HEK293 (cell line): Measurements from ENCODE around the gene TBC1D22A.

Experiments
- CTCF ChIA-PET: fragments of 350-600 bp; formaldehyde crosslinking; extraction: SDS; loops from one replicate; lab custom pipeline; 2021; ENCODE audit warnings: antibody characterized with exemption; lab: Yijun Ruan, JAX
- POLR2A ChIA-PET: fragments of 300-600 bp; formaldehyde crosslinking; extraction: SDS; loops from one replicate; lab custom pipeline; 2020; ENCODE audit warnings: antibody characterized with exemption, inconsistent platforms; lab: Yijun Ruan, JAX
- H3K27ac ChIP-seq: fragments of 200-500 bp; sonication (Bioruptor generic); 2 replicates; pipeline ENCODE4 v1.5.1; 2014; ENCODE audit warnings: low read depth, low read length, control low read depth, inconsistent platforms; ENCODE audit errors: extremely low read depth
- H3K36me3 ChIP-seq, 2 experiments: fragments of 200-500 bp in 1 of 2; sonication (Bioruptor generic) in 1 of 2; 1 replicate in 1 of 2; 2 replicates in 1 of 2; pipeline ENCODE4 v1.5.1; 2014 to 2017; ENCODE audit warnings: inconsistent platforms in 2 of 2, low read length in 2 of 2; ENCODE audit not compliant: control insufficient read depth in 2 of 2, insufficient read depth in 1 of 2
- H3K4me1 ChIP-seq: fragments of 200-500 bp; sonication (Bioruptor generic); 2 replicates; pipeline ENCODE4 v1.5.1; 2014; ENCODE audit warnings: mild to moderate bottlenecking, low read length, inconsistent platforms; ENCODE audit not compliant: control insufficient read depth, insufficient read depth
- H3K4me3 ChIP-seq: 2 replicates; pipeline ENCODE4 v1.5.1; 2011; ENCODE audit warnings: low read depth, mild to moderate bottlenecking, control low read depth, low read length, moderate library complexity
- H3K9me3 ChIP-seq: fragments of 200-500 bp; sonication (Bioruptor generic); 2 replicates; pipeline ENCODE4 v1.5.1; 2014; ENCODE audit warnings: low read depth, low read length, inconsistent platforms; ENCODE audit not compliant: control insufficient read depth, insufficient read depth
- KLF1 ChIP-seq: fragments of 450-650 bp; formaldehyde crosslinking; IDR thresholded peaks from 2 replicates; pipeline ENCODE4 v1.5.1; 2016; ENCODE audit warnings: missing biosample characterization, missing genetic modification characterization
- OVOL3 ChIP-seq: fragments of 450-650 bp; formaldehyde crosslinking; IDR thresholded peaks from 2 replicates; pipeline ENCODE4 v1.5.1; 2016; ENCODE audit warnings: missing biosample characterization, missing genetic modification characterization
- PRDM1 ChIP-seq: fragments of 450-650 bp; formaldehyde crosslinking; IDR thresholded peaks from 2 replicates; pipeline ENCODE4; 2016; ENCODE audit warnings: missing biosample characterization, missing genetic modification characterization
- ZBTB11 ChIP-seq: fragments of 450-650 bp; formaldehyde crosslinking; conservative IDR thresholded peaks from 2 replicates; pipeline ENCODE4 v1.5.1; 2016; ENCODE audit warnings: low read depth, missing biosample characterization, missing genetic modification characterization
- ZNF133 ChIP-seq: fragments of 450-650 bp; formaldehyde crosslinking; IDR thresholded peaks from 2 replicates; pipeline ENCODE4 v1.5.1; 2016; ENCODE audit warnings: missing biosample characterization, missing genetic modification characterization
- ZNF148 ChIP-seq: fragments of 450-650 bp; formaldehyde crosslinking; IDR thresholded peaks from 2 replicates; pipeline ENCODE4 v1.5.0; 2017; ENCODE audit warnings: missing biosample characterization, missing genetic modification characterization, borderline replicate concordance
- ZNF155 ChIP-seq: fragments of 450-650 bp; formaldehyde crosslinking; IDR thresholded peaks from 2 replicates; pipeline ENCODE4 v1.5.1; 2016; ENCODE audit warnings: missing biosample characterization, missing genetic modification characterization
- ZNF416 ChIP-seq: fragments of 450-650 bp; formaldehyde crosslinking; IDR thresholded peaks from 2 replicates; pipeline ENCODE4 v1.5.1; 2016; ENCODE audit warnings: missing biosample characterization, missing genetic modification characterization
- ZNF433 ChIP-seq: fragments of 450-650 bp; formaldehyde crosslinking; IDR thresholded peaks from 2 replicates; pipeline ENCODE4 v1.5.1; 2016; ENCODE audit warnings: missing biosample characterization, missing genetic modification characterization, low read depth
- ZNF558 ChIP-seq: fragments of 450-650 bp; formaldehyde crosslinking; IDR thresholded peaks from 2 replicates; pipeline ENCODE4 v1.5.1; 2016; ENCODE audit warnings: missing biosample characterization, missing genetic modification characterization
- ZNF621 ChIP-seq: fragments of 450-650 bp; formaldehyde crosslinking; IDR thresholded peaks from 2 replicates; pipeline ENCODE4 v1.5.1; 2017; ENCODE audit warnings: missing biosample characterization, missing genetic modification characterization
- ZNF629 ChIP-seq: fragments of 450-650 bp; formaldehyde crosslinking; IDR thresholded peaks from 2 replicates; pipeline ENCODE4 v1.5.1; 2017; ENCODE audit warnings: missing biosample characterization, missing genetic modification characterization
- ZNF747 ChIP-seq: fragments of 450-650 bp; formaldehyde crosslinking; IDR thresholded peaks from 2 replicates; pipeline ENCODE4 v1.5.1; 2016; ENCODE audit warnings: missing biosample characterization, missing genetic modification characterization
- ZNF76 ChIP-seq: fragments of 450-650 bp; formaldehyde crosslinking; IDR thresholded peaks from 2 replicates; pipeline ENCODE4; 2016; ENCODE audit warnings: low read depth, missing biosample characterization, missing genetic modification characterization, borderline replicate concordance
- ZNF830 ChIP-seq: fragments of 450-650 bp; IDR thresholded peaks from 2 replicates; pipeline ENCODE4 v1.5.0; 2018; ENCODE audit warnings: missing biosample characterization, missing genetic modification characterization, low read depth, mild to moderate bottlenecking, moderate library complexity
- TF ChIP-seq, protein P1 (sequence below): fragments of 450-650 bp; formaldehyde crosslinking; IDR thresholded peaks from 2 replicates; pipeline ENCODE4 v1.5.1; 2016; ENCODE audit warnings: missing biosample characterization, missing genetic modification characterization
- TF ChIP-seq, protein P2 (sequence below): fragments of 450-650 bp; formaldehyde crosslinking; IDR thresholded peaks from 2 replicates; pipeline ENCODE4 v1.5.1; 2017; ENCODE audit warnings: missing biosample characterization, missing genetic modification characterization
- TF ChIP-seq, protein P3 (sequence below): fragments of 450-650 bp; formaldehyde crosslinking; IDR thresholded peaks from 2 replicates; pipeline ENCODE4 v1.5.1; 2016; ENCODE audit warnings: missing biosample characterization, missing genetic modification characterization
- TF ChIP-seq, protein P4 (sequence below): sonication (generic); formaldehyde crosslinking; IDR thresholded peaks from 2 replicates; pipeline ENCODE4 v1.8.1; 2022; ENCODE audit warnings: mild to moderate bottlenecking, moderate library complexity, missing genetic modification reagents
- TF ChIP-seq, protein P5 (sequence below): fragments of 450-650 bp; formaldehyde crosslinking; IDR thresholded peaks from 2 replicates; pipeline ENCODE4 v1.5.1; 2016; ENCODE audit warnings: missing biosample characterization, missing genetic modification characterization

TBC1D22A gene

GRCh38 chr22:47023871-47024270 lies 261.4 kb downstream of the TBC1D22A start:
- POLR2A ChIA-PET = no interaction called here
- CTCF ChIA-PET = interaction anchor here (1.1 kb wide), 1 partner anchor 11 kb away, joined by 3 read pairs; no protein-coding TSS in a partner anchor
- Histone ChIP-seq H3K4me3 (no peak overlapping the region), H3K36me3 (no peaks in the 10 kb centered on the region), H3K27ac (no peak overlapping the region), H3K4me1 (no peaks in the 10 kb centered on the region), H3K9me3 (no peaks in the 10 kb centered on the region)
- TF ChIP-seq OVOL3 (tag by site-specific recombination) (no peak), ZNF148 (tag by site-specific recombination) (no peak), PRDM1 (tag by site-specific recombination) (no peak), ZNF621 (no peak), ZNF433 (tag by site-specific recombination) (no peak), ZNF76 (tag by site-specific recombination) (no peak), ZNF747 (tag by site-specific recombination) (no peak), ZBTB11 (tag by site-specific recombination) (no peak), ZNF558 (tag by site-specific recombination) (no peak), ZNF416 (tag by site-specific recombination) (no peak), ZNF830 (tag by site-specific recombination) (no peak), ZNF629 (tag by site-specific recombination) (no peak), ZNF155 (tag by site-specific recombination) (no peak), ZNF133 (no peak), KLF1 (no peak)
- TF ChIP-seq, protein P1, sequence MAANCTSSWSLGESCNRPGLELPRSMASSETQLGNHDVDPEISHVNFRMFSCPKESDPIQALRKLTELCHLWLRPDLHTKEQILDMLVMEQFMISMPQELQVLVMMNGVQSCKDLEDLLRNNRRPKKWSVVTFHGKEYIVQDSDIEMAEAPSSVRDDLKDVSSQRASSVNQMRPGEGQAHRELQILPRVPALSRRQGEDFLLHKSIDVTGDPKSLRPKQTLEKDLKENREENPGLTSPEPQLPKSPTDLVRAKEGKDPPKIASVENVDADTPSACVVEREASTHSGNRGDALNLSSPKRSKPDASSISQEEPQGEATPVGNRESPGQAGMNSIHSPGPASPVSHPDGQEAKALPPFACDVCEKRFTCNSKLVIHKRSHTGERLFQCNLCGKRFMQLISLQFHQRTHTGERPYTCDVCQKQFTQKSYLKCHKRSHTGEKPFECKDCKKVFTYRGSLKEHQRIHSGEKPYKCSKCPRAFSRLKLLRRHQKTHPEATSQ (tag by site-specific recombination) = no peak
- TF ChIP-seq, protein P2, sequence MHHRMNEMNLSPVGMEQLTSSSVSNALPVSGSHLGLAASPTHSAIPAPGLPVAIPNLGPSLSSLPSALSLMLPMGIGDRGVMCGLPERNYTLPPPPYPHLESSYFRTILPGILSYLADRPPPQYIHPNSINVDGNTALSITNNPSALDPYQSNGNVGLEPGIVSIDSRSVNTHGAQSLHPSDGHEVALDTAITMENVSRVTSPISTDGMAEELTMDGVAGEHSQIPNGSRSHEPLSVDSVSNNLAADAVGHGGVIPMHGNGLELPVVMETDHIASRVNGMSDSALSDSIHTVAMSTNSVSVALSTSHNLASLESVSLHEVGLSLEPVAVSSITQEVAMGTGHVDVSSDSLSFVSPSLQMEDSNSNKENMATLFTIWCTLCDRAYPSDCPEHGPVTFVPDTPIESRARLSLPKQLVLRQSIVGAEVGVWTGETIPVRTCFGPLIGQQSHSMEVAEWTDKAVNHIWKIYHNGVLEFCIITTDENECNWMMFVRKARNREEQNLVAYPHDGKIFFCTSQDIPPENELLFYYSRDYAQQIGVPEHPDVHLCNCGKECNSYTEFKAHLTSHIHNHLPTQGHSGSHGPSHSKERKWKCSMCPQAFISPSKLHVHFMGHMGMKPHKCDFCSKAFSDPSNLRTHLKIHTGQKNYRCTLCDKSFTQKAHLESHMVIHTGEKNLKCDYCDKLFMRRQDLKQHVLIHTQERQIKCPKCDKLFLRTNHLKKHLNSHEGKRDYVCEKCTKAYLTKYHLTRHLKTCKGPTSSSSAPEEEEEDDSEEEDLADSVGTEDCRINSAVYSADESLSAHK (tag by site-specific recombination) = no peak
- TF ChIP-seq, protein P3, sequence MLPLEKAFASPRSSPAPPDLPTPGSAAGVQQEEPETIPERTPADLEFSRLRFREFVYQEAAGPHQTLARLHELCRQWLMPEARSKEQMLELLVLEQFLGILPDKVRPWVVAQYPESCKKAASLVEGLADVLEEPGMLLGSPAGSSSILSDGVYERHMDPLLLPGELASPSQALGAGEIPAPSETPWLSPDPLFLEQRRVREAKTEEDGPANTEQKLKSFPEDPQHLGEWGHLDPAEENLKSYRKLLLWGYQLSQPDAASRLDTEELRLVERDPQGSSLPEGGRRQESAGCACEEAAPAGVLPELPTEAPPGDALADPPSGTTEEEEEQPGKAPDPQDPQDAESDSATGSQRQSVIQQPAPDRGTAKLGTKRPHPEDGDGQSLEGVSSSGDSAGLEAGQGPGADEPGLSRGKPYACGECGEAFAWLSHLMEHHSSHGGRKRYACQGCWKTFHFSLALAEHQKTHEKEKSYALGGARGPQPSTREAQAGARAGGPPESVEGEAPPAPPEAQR (tag by site-specific recombination) = no peak
- TF ChIP-seq, protein P4, sequence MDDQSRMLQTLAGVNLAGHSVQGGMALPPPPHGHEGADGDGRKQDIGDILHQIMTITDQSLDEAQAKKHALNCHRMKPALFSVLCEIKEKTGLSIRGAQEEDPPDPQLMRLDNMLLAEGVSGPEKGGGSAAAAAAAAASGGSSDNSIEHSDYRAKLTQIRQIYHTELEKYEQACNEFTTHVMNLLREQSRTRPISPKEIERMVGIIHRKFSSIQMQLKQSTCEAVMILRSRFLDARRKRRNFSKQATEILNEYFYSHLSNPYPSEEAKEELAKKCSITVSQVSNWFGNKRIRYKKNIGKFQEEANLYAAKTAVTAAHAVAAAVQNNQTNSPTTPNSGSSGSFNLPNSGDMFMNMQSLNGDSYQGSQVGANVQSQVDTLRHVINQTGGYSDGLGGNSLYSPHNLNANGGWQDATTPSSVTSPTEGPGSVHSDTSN = no peak
- TF ChIP-seq, protein P5, sequence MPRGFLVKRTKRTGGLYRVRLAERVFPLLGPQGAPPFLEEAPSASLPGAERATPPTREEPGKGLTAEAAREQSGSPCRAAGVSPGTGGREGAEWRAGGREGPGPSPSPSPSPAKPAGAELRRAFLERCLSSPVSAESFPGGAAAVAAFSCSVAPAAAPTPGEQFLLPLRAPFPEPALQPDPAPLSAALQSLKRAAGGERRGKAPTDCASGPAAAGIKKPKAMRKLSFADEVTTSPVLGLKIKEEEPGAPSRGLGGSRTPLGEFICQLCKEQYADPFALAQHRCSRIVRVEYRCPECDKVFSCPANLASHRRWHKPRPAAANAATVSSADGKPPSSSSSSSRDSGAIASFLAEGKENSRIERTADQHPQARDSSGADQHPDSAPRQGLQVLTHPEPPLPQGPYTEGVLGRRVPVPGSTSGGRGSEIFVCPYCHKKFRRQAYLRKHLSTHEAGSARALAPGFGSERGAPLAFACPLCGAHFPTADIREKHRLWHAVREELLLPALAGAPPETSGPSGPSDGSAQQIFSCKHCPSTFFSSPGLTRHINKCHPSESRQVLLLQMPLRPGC = no peak
